ENCODE data around the gene CPSF4.

DNA sequence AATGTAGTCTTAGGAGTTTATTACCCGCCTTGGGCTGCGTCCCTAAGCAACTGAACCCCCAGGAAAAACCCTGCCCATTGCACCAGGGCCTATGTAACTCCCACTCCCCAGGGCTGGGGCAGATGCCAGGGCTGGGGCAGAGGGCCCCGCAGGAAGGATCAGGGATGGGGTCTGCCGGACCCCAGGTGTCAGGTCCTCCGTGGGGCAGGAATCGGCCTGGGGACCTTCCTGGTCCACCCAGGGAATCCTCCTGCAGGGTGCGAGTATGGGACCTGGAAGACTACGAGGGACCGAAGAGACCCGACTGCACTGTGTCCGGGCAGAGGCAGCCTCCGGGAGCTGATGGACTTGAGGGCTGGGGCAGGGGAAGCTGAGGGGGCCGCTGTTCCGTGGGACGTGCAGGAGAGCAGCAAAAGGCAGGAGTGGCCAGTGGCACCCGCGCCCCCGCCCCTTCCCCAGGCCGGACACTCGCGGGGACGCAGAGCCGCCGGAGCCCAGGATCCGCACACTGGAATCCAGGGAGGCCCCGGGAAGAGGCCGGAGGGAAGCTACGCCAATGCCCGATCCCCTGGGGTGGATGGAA lies 29.7 kb downstream of the CPSF4 start:
- TF ChIP-seq EZH2phosphoT487 (IDR thresholded peaks at IDR 0.05; ENCODE audit: borderline replicate concordance, low read depth, low read length) = no peak
- TF ChIP-seq, protein P1, sequence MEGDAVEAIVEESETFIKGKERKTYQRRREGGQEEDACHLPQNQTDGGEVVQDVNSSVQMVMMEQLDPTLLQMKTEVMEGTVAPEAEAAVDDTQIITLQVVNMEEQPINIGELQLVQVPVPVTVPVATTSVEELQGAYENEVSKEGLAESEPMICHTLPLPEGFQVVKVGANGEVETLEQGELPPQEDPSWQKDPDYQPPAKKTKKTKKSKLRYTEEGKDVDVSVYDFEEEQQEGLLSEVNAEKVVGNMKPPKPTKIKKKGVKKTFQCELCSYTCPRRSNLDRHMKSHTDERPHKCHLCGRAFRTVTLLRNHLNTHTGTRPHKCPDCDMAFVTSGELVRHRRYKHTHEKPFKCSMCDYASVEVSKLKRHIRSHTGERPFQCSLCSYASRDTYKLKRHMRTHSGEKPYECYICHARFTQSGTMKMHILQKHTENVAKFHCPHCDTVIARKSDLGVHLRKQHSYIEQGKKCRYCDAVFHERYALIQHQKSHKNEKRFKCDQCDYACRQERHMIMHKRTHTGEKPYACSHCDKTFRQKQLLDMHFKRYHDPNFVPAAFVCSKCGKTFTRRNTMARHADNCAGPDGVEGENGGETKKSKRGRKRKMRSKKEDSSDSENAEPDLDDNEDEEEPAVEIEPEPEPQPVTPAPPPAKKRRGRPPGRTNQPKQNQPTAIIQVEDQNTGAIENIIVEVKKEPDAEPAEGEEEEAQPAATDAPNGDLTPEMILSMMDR (conservative IDR thresholded peaks at IDR 0.05; ENCODE audit: low read length) = no peak
